ENCODE measurements around the gene TOP2B.
A peak's percentile ranks its signal among the peaks of the same experiment; 100 is the strongest.

Gene TOP2B

GRCh38 chr3:25618028-25618427 lies 46.7 kb downstream of the TOP2B start:
- no peak for DNase-seq

GRCh38 chr3:25611193-25611592 lies 53.5 kb downstream of the TOP2B start:
- DNase-seq, result no peak

GRCh38 chr3:25610779-25611178 lies 53.9 kb downstream of the TOP2B start:
- DNase-seq, result no peak

GRCh38 chr3:25610167-25610566 lies 54.5 kb downstream of the TOP2B start:
- DNase-seq, result no peak

GRCh38 chr3:25604107-25604805 lies 60.5 kb downstream of the TOP2B start:
- DNase-seq, result no peak

GRCh38 chr3:25603703-25604102 lies 61.0 kb downstream of the TOP2B start:
- no peak for DNase-seq

- DNase-seq, result no peak
Observed at GRCh38 chr3:25597535-25598101, 67.1 kb downstream of the TOP2B start.

GRCh38 chr3:25594007-25594502 lies 70.7 kb downstream of the TOP2B start:
- peak; percentile 22 for DNase-seq

- no peak for DNase-seq
Observed at GRCh38 chr3:25593001-25593400, 71.7 kb downstream of the TOP2B start.

GRCh38 chr3:25592510-25592968 lies 72.2 kb downstream of the TOP2B start:
- no peak for DNase-seq

- DNase-seq, result no peak
Observed at GRCh38 chr3:25589783-25590258, 74.9 kb downstream of the TOP2B start.

- DNase-seq, result no peak
Observed at GRCh38 chr3:25589104-25589782, 75.5 kb downstream of the TOP2B start.

GRCh38 chr3:25588441-25589103 lies 76.1 kb downstream of the TOP2B start:
- no peak for DNase-seq

GRCh38 chr3:25587975-25588374 lies 76.7 kb downstream of the TOP2B start:
- no peak for DNase-seq

- no peak for DNase-seq
Observed at GRCh38 chr3:25587526-25587925, 77.2 kb downstream of the TOP2B start.

- peak; percentile 25 for DNase-seq
Observed at GRCh38 chr3:25587094-25587493, 77.6 kb downstream of the TOP2B start.

GRCh38 chr3:25586553-25586952 lies 78.2 kb downstream of the TOP2B start:
- DNase-seq, result no peak

- DNase-seq, result no peak
Observed at GRCh38 chr3:25586167-25586505, 78.6 kb downstream of the TOP2B start.

GRCh38 chr3:25585361-25586166 lies 79.1 kb downstream of the TOP2B start:
- no peak for DNase-seq

GRCh38 chr3:25584011-25584789 lies 80.5 kb downstream of the TOP2B start:
- DNase-seq, result no peak

- DNase-seq, result no peak
Observed at GRCh38 chr3:25583343-25583742, 81.4 kb downstream of the TOP2B start.

GRCh38 chr3:25582242-25582641 lies 82.5 kb downstream of the TOP2B start:
- no peak for DNase-seq

Data from NCI-H774 (cell line).